Kidney tubule cell (primary cell): ENCODE data around the gene TRIP10.
"Not testable (repeated sequence)": the region's sequence is repeated elsewhere in the genome, so short reads cannot be mapped to it uniquely, and the experiment has no call there.

Source experiments
- DNase-seq: peaks from one replicate; pipeline ENCODE4 v3.0.0-alpha.2; 2018; ENCODE audit warnings: low spot score

TRIP10 gene

GRCh38 chr19:6797646-6798045 lies 58.2 kb downstream of the TRIP10 start:
- no peak for DNase-seq

- DNase-seq = not testable (repeated sequence)
Observed at GRCh38 chr19:6800160-6800790, 60.8 kb downstream of the TRIP10 start.

GRCh38 chr19:6800991-6801484 lies 61.6 kb downstream of the TRIP10 start:
- peak; percentile 96 for DNase-seq
